Fibroblast of skin of left quadriceps (primary cell): Measurements from ENCODE around the gene TNFRSF9.
"Not testable (repeated sequence)": the region's sequence is repeated elsewhere in the genome, so short reads cannot be mapped to it uniquely, and the experiment has no call there.

Experiments used
- DNase-seq, 2 experiments: peaks; one replicate each; pipeline ENCODE4 v3.0.0-alpha.2; 2013; ENCODE audit warnings: low read depth in 2 of 2

Gene TNFRSF9

GRCh38 chr1:7919880-7920279 lies 20.8 kb downstream of the TNFRSF9 start:
- no peak for DNase-seq

GRCh38 chr1:7917971-7918370 lies 22.7 kb downstream of the TNFRSF9 start:
- not testable (repeated sequence) for DNase-seq

GRCh38 chr1:7916501-7916830 lies 24.2 kb downstream of the TNFRSF9 start:
- no peak for DNase-seq

- no peak for DNase-seq
Measured at GRCh38 chr1:7915826-7916500, 24.7 kb downstream of the TNFRSF9 start.

- DNase-seq = no peak
Measured at GRCh38 chr1:7912743-7913557, 27.7 kb downstream of the TNFRSF9 start.

GRCh38 chr1:7912145-7912544 lies 28.5 kb downstream of the TNFRSF9 start:
- DNase-seq = no peak

- DNase-seq = no peak
Measured at GRCh38 chr1:7905262-7905661, 35.4 kb downstream of the TNFRSF9 start.

- peak; percentile 60 to 62 for DNase-seq
Measured at GRCh38 chr1:7902478-7903085, 38.1 kb downstream of the TNFRSF9 start.

GRCh38 chr1:7899741-7900140 lies 40.9 kb downstream of the TNFRSF9 start:
- no peak for DNase-seq

GRCh38 chr1:7898962-7899361 lies 41.7 kb downstream of the TNFRSF9 start:
- DNase-seq = no peak

GRCh38 chr1:7896994-7897393 lies 43.6 kb downstream of the TNFRSF9 start:
- no peak for DNase-seq

- DNase-seq = peak; percentile 15 to 16
Measured at GRCh38 chr1:7893529-7894180, 47.0 kb downstream of the TNFRSF9 start.

GRCh38 chr1:7891804-7892203 lies 48.8 kb downstream of the TNFRSF9 start:
- no peak for DNase-seq

- no peak for DNase-seq
Measured at GRCh38 chr1:7890853-7891252, 49.8 kb downstream of the TNFRSF9 start.

GRCh38 chr1:7888248-7889081 lies 52.2 kb downstream of the TNFRSF9 start:
- no peak for DNase-seq

- no peak for DNase-seq
Measured at GRCh38 chr1:7886405-7886745, 54.3 kb downstream of the TNFRSF9 start.

GRCh38 chr1:7885513-7886404 lies 54.9 kb downstream of the TNFRSF9 start:
- no peak for DNase-seq

- DNase-seq = no peak
Measured at GRCh38 chr1:7884757-7885156, 55.9 kb downstream of the TNFRSF9 start.

- DNase-seq = no peak
Measured at GRCh38 chr1:7879228-7879627, 61.4 kb downstream of the TNFRSF9 start.

GRCh38 chr1:7878027-7878426 lies 62.6 kb downstream of the TNFRSF9 start:
- no peak for DNase-seq
